Immature natural killer cell (primary cell): Measurements from ENCODE around the gene HOXA5. TPM values are rescaled to one million over a fixed set of nuclear protein-coding genes. Genes with fewer than 3 reads are reported as not detected.

Experiments used
- DNase-seq, 3 donors: peaks; one replicate each; pipeline ENCODE4 v3.0.0; 2022; ENCODE audit warnings: mixed read lengths in 1 of 3
- H3K27ac Mint-ChIP-seq, 6 donors: one replicate each; pipeline ENCODE4 v1.8.0; 2020; ENCODE audit warnings: mixed read lengths in 6 of 6, mild to moderate bottlenecking in 5 of 6, inconsistent platforms in 4 of 6, moderate library complexity in 3 of 6
- H3K27me3 Mint-ChIP-seq, 3 donors: one replicate each; pipeline ENCODE4 v1.8.0; 2020 to 2021; ENCODE audit warnings: low read depth in 3 of 3, mild to moderate bottlenecking in 3 of 3, mixed read lengths in 3 of 3, moderate library complexity in 3 of 3, inconsistent platforms in 1 of 3
- H3K36me3 Mint-ChIP-seq, 3 donors: one replicate each; pipeline ENCODE4 v1.8.0; 2020; ENCODE audit warnings: mixed read lengths in 3 of 3, inconsistent platforms in 2 of 3, mild to moderate bottlenecking in 2 of 3
- H3K4me1 Mint-ChIP-seq, 2 donors: one replicate each; pipeline ENCODE4 v1.8.0; 2020; ENCODE audit warnings: inconsistent platforms in 2 of 2, mild to moderate bottlenecking in 2 of 2, mixed read lengths in 2 of 2, moderate library complexity in 1 of 2
- H3K4me3 Mint-ChIP-seq, 5 donors: one replicate each; pipeline ENCODE4 v1.8.0; 2020; ENCODE audit warnings: mild to moderate bottlenecking in 5 of 5, mixed read lengths in 5 of 5, inconsistent platforms in 3 of 5, moderate library complexity in 3 of 5
- H3K9me3 Mint-ChIP-seq, 6 donors: one replicate each; pipeline ENCODE4 v1.8.0; 2020; ENCODE audit warnings: mild to moderate bottlenecking in 6 of 6, mixed read lengths in 6 of 6, inconsistent platforms in 4 of 6, moderate library complexity in 3 of 6
- polyA plus RNA-seq, 3 donors: library from polyadenylated mRNA; unstranded; fragments of 300-500 nt; fragmentation: Illumina TruSeq; gene quantifications; one replicate each; pipeline ENCODE4 v1.2.3, GENCODE V29; 2021

Gene HOXA5
- polyA plus RNA-seq, 3 donors from 2014 or later: 0.42 to 1.1 (median 0.73) TPM

DNA sequence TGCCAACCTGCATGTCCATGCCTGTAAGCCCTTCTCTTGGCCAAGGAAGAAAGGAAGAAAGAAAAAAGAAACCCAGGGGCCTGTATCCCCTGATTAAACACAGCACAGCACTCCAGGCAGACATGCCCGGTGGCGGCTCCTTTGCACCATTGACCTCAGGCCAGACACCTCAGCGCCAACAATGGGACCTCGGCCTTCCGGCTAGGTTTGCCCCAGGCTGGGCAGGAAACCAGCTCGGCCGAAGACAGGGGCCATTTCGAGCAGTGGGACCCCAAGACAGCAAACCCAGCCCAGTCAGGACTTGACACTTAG lies 27.8 kb upstream of the HOXA5 start:
- peak in 1 of 3 donors; percentile 50 for DNase-seq
- H3K36me3 Mint-ChIP-seq: peaks cover 3 to 5% (median 4%) of the 10 kb centered on the region in 3 donors
- H3K4me1 Mint-ChIP-seq: peaks cover 32 to 45% of the 10 kb centered on the region in 2 donors
- no peaks in the 10 kb centered on the region for H3K9me3 Mint-ChIP-seq
- peaks cover 43 to 62% (median 47%) of the 10 kb centered on the region in 3 donors for H3K27me3 Mint-ChIP-seq
- H3K27ac Mint-ChIP-seq: peak overlapping the region in 5 of 6 donors; percentile 11 to 67 (median 28)
- H3K4me3 Mint-ChIP-seq: peak overlapping the region; percentile 13 to 80 (median 70)

DNA sequence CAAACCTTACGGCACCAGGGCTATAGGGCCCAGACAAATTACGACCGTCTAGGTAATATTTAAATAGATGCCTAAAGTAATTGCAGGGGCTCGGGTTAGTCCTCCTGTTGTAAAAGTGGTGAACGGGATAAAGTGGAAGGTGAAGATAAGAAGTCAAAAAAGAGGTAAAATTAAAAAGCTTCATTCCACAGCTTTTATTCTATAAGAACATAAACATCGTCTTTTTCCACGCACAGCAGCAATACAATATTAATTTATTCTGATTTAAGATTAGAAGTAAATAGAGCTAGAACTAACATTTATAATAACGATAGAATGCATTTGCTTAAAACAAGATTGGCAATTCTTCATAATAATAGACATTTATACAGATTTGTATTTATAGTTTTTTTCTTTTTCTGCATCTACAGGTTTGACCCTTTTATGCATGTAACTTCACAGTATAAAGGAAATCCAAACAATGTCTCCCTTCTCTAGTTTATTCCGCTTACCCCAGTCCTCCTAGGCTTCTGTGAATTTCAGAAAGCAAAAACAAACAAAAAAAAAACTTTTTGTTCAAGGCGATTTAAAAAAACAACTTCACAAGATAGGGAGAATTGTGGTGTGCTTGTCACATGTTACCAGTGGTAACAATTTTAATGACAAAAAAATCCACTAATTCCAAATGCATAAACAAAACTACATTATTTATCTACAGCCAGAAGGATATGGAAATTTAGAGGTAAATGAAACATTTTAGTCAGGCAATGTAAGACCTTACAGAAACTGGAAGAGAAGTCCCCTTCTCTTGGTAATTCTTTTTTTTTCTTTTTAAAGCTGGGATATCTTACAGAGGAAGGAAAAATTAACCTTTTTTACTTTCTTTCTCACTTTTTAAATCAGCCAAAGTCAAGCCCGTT lies 27.2 kb upstream of the HOXA5 start:
- no peak for DNase-seq
- Mint-ChIP-seq H3K4me3 (peak overlapping the region in 4 of 5 donors; percentile 43 to 80 (median 60)), H3K27ac (peak overlapping the region in 4 of 6 donors; percentile 24 to 67 (median 42)), H3K9me3 (no peaks in the 10 kb centered on the region), H3K4me1 (peaks cover 36 to 50% of the 10 kb centered on the region in 2 donors), H3K36me3 (peaks cover 3 to 5% (median 4%) of the 10 kb centered on the region in 3 donors), H3K27me3 (peaks cover 47 to 67% (median 51%) of the 10 kb centered on the region in 3 donors)

DNA sequence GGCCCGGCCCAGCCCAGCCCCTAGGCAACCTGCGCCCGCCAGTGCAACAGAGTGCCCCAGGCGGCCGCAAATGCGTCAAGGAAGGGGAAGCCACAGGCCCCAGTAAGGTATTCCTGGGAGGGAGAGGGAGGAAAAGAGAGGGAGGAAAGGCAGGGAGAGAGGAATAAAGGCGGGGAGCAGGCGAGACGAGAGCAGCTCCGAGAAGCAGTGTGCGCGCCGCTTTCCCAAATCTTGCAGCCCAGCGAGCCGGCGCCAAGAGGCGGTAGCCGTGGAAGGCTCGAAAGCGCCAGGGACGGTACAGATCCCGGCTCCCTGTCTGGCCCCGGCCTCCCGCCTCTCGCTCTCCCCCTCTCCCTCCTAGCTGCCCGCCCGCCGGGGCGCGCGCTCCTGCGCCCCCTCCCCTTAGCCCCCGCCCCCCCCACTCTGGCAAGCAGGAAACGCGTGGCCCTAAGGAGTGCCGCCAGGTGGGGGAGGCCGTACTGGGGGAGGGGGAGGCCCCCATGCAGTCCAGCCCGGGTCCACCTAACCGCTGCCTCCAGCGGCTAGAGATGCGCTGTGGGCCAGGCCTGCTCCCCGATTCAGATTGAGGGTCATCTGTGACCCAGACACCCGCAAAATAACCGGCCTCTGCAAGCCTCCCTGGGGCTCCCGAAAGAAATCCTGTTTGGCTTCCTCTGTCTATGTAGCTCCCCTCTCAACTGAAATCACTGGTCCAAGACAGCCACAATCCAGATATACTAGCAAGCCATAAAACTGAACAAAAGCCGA lies 26.4 kb upstream of the HOXA5 start:
- Mint-ChIP-seq H3K27me3 (peaks cover 53 to 74% (median 56%) of the 10 kb centered on the region in 3 donors), H3K4me1 (peaks cover 40 to 55% of the 10 kb centered on the region in 2 donors), H3K27ac (peak overlapping the region in 3 of 6 donors; percentile 57 to 76 (median 72)), H3K4me3 (peak overlapping the region; percentile 9 to 74 (median 70)), H3K36me3 (peaks cover 3 to 5% (median 4%) of the 10 kb centered on the region in 3 donors), H3K9me3 (no peaks in the 10 kb centered on the region)
- DNase-seq: no peak

DNA sequence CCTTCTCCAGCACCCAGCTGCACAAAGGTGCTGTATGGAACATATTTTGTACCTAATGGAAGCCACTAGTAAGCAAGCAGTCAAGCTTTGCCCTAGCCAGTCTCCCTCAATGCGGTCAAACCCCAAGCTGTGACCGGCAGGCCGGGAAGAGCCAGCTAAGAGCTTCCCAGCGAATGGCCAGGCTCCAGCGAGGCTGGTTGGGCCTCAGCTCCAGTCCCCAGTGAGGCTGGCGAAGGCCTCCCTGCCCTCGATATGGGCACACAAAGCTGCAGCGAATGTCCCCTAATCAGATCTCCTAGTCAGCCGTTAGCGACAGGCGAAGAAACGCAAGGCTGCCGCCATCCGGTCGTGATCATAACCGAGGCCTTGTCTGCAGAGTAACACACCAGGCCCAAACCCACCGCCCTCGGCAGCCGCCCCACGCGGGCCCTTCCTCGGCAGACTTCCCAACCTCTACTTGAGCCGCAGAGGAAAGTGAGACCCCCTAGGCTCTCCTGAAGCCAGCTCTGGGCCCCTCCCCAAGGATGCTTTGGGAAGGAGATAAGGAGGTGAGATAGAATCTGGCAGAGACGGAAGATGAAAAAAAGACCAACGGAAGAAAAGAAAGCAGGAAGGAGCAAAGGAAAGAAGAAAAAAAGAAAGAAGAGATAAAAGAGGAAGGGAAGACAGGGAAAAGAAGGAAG lies 24.9 kb upstream of the HOXA5 start:
- Mint-ChIP-seq H3K27me3 (peaks cover 63 to 85% (median 66%) of the 10 kb centered on the region in 3 donors), H3K4me3 (peak overlapping the region; percentile 49 to 80 (median 68)), H3K4me1 (peaks cover 46 to 70% of the 10 kb centered on the region in 2 donors), H3K27ac (peak overlapping the region; percentile 29 to 90 (median 81)), H3K36me3 (peaks cover 3 to 5% (median 4%) of the 10 kb centered on the region in 3 donors), H3K9me3 (peaks cover 0 to 2% (median 0%) of the 10 kb centered on the region in 6 donors)
- DNase-seq: peak in 1 of 3 donors; percentile 55

DNA sequence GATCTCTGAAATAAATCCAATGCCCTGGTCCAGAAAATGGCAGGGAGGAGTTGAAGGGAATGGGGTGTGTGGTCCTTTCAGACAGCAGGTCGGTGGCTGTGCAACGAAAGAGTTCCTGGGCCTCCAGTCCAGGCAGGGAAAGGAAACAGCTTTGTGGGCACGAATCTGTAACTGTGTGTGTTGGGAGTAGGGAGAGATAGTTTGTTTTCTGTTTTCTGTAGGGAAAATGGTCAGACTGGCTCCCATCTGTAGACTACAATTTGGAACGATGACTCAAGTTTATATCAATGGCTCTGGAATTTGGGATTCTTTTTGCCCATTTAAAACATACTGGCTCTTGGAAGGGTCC lies 24.4 kb upstream of the HOXA5 start:
- H3K36me3 Mint-ChIP-seq: peaks cover 3 to 5% (median 4%) of the 10 kb centered on the region in 3 donors
- peaks cover 63 to 85% (median 69%) of the 10 kb centered on the region in 3 donors for H3K27me3 Mint-ChIP-seq
- peaks cover 0 to 2% (median 0%) of the 10 kb centered on the region in 6 donors for H3K9me3 Mint-ChIP-seq
- DNase-seq: no peak
- H3K27ac Mint-ChIP-seq: peak overlapping the region in 5 of 6 donors; percentile 32 to 90 (median 84)
- peaks cover 46 to 72% of the 10 kb centered on the region in 2 donors for H3K4me1 Mint-ChIP-seq
- H3K4me3 Mint-ChIP-seq: peak overlapping the region; percentile 21 to 80 (median 51)

DNA sequence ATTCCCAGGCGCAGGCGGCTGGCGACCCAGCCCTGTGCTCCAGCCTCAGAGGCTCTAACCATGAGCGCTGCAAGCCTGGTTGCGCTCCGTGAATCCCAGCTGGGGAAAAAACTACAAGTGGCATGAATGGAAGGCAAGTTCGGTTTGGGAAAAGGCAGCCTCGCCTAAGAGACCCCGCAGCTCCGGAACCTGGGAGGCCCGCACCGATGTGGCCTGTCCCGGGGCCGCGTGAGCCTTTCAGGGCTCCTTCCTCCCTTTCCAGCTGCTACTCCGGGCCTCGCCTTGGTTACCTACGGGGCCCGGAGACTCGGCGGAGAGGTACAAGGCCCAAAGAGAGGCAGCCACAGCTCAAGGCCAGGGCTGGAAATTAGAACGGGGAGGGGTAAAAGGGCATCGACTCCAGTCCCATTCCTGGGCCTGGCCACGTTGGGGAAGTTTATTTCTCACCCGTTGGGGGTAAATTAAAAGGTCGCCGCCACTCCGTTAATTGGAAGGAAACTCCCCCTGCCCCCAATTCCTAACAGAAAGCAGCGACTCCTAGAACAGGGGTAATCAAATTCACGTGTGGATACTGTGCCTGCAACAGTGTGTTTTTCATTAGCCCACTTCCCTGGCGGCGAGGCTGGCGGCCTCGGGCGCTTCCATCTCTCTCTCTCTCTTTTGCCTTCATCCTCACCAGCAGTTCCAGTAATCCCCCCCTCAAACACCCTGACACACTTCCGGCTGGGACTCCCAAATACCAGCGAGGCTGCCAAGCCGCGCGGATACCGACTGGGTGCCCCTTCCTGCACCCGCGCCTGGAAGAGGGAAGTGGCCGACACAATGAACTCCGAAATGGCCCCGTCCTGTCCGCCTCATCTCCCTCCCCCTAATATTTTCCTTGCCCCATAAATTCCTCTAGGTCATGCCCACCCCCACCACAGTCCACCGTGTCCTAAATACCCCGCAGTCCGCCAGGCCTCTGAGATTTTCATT lies 23.3 kb upstream of the HOXA5 start:
- H3K27me3 Mint-ChIP-seq: peaks cover 59 to 82% (median 67%) of the 10 kb centered on the region in 3 donors
- peaks cover 3 to 5% (median 4%) of the 10 kb centered on the region in 3 donors for H3K36me3 Mint-ChIP-seq
- H3K27ac Mint-ChIP-seq: peak overlapping the region in 2 of 6 donors; percentile 29 to 40
- H3K4me3 Mint-ChIP-seq: peak overlapping the region; percentile 44 to 89 (median 69)
- peaks cover 0 to 2% (median 0%) of the 10 kb centered on the region in 6 donors for H3K9me3 Mint-ChIP-seq
- no peak for DNase-seq
- H3K4me1 Mint-ChIP-seq: peaks cover 39 to 67% of the 10 kb centered on the region in 2 donors

DNA sequence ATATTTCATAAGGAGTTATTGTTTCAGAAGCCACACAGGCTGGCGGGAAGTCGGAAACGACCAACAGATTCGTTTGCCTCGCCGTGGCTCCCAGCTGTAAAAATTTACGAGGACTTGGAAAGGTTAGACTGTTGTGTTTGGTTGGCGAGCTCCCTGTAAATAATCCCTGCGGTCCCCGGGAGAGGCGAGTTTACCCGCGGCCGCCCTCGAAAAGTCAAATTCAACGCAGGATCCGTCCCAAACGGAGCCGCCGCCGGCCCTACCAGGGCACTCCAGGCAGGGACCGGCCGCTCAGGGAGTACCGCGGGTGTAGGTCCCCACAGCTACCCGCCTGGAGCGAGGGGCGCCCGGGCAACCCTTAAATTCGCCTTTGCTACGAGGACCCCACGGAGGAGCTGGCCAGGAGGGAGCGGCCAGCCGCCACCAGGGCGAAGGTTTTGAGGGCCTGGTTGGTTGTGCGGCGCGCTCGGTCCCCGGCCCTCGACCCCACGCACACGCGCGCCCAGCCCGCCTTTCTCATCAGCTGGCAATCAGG lies 22.6 kb upstream of the HOXA5 start:
- DNase-seq: no peak
- H3K9me3 Mint-ChIP-seq: peaks cover 0 to 2% (median 0%) of the 10 kb centered on the region in 6 donors
- H3K4me3 Mint-ChIP-seq: peak overlapping the region; percentile 74 to 95 (median 89)
- peaks cover 0 to 5% (median 3%) of the 10 kb centered on the region in 3 donors for H3K36me3 Mint-ChIP-seq
- H3K4me1 Mint-ChIP-seq: peaks cover 35 to 62% of the 10 kb centered on the region in 2 donors
- peaks cover 54 to 77% (median 64%) of the 10 kb centered on the region in 3 donors for H3K27me3 Mint-ChIP-seq
- H3K27ac Mint-ChIP-seq: peak overlapping the region in 4 of 6 donors; percentile 44 to 75 (median 60)

DNA sequence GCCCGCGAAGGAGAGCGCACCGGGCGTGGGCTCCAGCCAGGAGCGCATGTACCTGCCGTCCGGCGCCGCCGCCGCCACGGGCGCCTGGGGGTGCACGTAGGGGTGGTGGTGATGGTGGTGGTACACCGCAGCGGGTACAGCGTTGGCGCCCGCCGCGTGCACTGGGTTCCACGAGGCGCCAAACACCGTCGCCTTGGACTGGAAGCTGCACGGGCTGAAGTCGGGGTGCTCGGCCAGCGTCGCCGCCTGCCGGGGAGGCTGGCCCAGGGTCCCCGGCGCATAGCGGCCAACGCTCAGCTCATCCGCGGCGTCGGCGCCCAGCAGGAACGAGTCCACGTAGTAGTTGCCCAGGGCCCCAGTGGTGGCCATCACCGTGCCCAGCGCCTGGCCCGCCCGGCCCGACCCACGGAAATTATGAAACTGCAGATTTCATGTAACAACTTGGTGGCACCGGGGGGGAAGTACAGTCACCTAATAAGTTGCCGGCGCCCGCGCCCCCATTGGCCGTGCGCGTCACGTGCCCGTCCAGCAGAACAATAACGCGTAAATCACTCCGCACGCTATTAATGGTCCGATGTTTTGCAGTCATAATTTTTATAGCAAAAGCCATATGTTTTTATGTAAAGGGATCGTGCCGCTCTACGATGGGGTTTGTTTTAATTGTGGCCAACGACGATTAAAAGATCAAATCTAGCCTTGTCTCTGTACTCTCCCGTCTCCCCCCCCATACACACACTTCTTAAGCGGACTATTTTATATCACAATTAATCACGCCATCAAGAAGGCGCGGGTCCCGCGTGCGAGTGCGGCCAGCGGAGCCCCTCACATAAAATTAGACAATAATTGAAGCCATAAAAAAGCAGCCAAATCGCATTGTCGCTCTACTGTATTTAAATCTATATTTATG lies 21.9 kb upstream of the HOXA5 start, which contains the start of gene HOXA9:
TSS of gene HOXA9 (minus strand) at position 449 of the 907 bp plus-strand sequence. CDS start at position 369, 80 bp downstream.
- Mint-ChIP-seq H3K27me3 (peaks cover 51 to 74% (median 61%) of the 10 kb centered on the region in 3 donors), H3K36me3 (peaks cover 0 to 5% (median 2%) of the 10 kb centered on the region in 3 donors), H3K4me3 (peak within 1 kb of the TSS; percentile 80 to 95 (median 89)), H3K27ac (peak within 1 kb of the TSS in 5 of 6 donors; percentile 44 to 75 (median 51)), H3K4me1 (peaks cover 35 to 58% of the 10 kb centered on the region in 2 donors), H3K9me3 (peaks cover 0 to 2% (median 0%) of the 10 kb centered on the region in 6 donors)
- DNase-seq: peak; percentile 54 to 66 (median 59)

DNA sequence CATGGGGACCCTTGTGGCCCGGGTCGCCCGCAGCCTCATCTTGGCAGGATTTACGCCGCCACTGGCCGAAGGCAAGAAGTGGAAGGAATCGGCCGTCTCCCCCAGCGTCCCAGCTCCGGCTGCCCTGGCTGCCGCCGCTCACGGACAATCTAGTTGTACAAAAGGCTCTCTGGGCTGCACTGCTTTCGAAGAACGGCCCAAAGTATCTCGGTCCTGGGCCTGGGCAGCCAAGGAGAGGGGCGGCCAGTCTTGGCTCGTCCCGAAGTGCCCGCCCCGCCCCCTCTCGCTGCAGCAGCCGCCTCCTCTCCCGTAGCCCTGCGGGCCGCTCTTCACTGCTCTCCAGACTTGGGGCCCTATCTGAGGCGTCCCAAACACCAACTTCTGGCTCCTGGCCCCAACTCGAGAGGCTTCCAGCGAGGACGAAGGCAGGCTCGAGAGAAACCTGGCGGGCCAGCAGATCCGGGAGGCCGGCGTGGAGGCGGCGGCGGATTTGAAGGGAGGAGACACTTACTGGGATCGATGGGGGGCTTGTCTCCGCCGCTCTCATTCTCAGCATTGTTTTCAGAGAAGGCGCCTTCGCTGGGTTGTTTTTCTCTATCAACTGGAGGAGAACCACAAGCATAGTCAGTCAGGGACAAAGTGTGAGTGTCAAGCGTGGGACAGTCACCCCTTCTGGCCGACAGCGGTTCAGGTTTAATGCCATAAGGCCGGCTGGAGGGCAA lies 21.0 kb upstream of the HOXA5 start:
- H3K4me1 Mint-ChIP-seq: peaks cover 37 to 62% of the 10 kb centered on the region in 2 donors
- no peak for DNase-seq

DNA sequence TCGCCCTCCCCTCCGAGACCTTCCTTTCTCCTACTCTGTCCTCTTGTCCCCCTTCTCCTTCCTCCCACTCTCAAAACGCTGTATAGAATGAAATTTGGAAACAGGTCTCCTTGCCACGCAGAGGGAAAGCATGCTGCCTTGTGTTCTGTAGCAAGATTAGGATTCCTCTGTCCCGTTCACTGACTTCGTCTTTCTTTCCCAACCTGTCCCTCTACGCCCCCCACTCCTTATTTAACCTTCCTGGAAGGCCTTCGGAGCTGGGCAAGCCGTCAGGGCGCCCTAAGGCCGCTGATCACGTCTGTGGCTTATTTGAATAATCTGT lies 20.5 kb upstream of the HOXA5 start:
- Mint-ChIP-seq H3K4me3 (peak overlapping the region; percentile 52 to 95 (median 80)), H3K27me3 (peaks cover 50 to 76% (median 64%) of the 10 kb centered on the region in 3 donors), H3K27ac (peak overlapping the region in 2 of 6 donors; percentile 27 to 35), H3K4me1 (peaks cover 36 to 63% of the 10 kb centered on the region in 2 donors), H3K9me3 (peaks cover 0 to 2% (median 0%) of the 10 kb centered on the region in 6 donors), H3K36me3 (peaks cover 0 to 5% (median 0%) of the 10 kb centered on the region in 3 donors)
- DNase-seq: no peak

More for the DNA sequence above, 21.0 kb upstream of the HOXA5 start:
- H3K27ac Mint-ChIP-seq: peak overlapping the region in 2 of 6 donors; percentile 27 to 35
- H3K9me3 Mint-ChIP-seq: peaks cover 0 to 2% (median 0%) of the 10 kb centered on the region in 6 donors
- H3K4me3 Mint-ChIP-seq: peak overlapping the region; percentile 71 to 95 (median 80)
- H3K36me3 Mint-ChIP-seq: peaks cover 0 to 5% (median 0%) of the 10 kb centered on the region in 3 donors
- H3K27me3 Mint-ChIP-seq: peaks cover 50 to 75% (median 64%) of the 10 kb centered on the region in 3 donors
